LoVo (cell line): Measurements from ENCODE around the gene LRRC4C.

Source experiments
- DNase-seq: peaks from one replicate; pipeline ENCODE4 v3.0.0-alpha.2; 2016; ENCODE audit warnings: low spot score

LRRC4C gene

DNA sequence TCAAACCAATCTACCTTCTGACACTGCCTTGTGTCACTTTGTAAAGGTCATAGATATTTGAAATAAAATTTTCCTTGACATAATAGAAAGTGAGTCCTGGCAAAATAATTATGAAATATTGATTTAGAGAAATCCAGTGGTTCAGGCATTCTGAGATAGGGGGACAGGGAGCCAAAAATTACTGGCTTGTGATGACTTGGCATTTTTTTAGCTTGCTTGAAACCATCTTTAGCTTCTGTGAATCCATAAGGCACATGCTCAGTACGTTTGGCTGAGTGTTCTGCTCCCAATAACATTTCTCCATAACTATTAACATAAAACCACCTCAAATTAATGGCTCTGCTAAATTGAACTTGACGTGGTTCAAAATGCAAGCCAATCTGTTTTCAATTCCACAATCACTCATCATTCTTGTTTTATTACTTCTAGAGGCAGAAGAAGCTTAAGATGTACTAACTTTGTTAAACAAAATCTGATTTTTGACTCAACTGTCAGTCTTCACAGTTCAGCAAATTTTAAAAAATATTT is 209.0 kb downstream of the LRRC4C start:
- no peak for DNase-seq

- no peak for DNase-seq
These were observed 211.8 kb downstream of the LRRC4C start for GRCh38 chr11:41247621-41248020.

- DNase-seq: no peak
These were observed 213.1 kb downstream of the LRRC4C start for GRCh38 chr11:41246399-41246745.

GRCh38 chr11:41245704-41246398 is 213.6 kb downstream of the LRRC4C start:
- DNase-seq: no peak

DNA sequence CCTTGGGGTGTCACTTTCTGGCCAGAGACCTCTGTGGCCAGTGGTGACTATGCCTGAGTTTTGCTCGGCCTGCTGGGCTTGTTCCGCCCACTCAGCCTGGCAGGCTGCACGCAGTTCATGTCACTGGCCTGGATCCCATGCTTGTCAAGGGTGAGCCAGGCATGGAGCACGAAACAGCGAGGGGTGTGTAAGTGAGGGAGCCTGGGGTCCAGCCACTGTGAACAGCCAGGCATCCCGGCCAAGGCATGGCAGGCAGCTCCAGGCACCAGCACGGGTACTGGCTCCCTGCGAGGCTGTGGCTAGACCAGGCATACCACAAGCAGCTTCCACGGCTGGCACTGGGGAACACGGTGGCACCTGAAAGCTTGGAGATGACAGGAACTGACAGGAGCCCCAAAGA is 214.3 kb downstream of the LRRC4C start:
- DNase-seq: no peak

- no peak for DNase-seq
These were observed 222.1 kb downstream of the LRRC4C start for GRCh38 chr11:41237382-41237781.

DNA sequence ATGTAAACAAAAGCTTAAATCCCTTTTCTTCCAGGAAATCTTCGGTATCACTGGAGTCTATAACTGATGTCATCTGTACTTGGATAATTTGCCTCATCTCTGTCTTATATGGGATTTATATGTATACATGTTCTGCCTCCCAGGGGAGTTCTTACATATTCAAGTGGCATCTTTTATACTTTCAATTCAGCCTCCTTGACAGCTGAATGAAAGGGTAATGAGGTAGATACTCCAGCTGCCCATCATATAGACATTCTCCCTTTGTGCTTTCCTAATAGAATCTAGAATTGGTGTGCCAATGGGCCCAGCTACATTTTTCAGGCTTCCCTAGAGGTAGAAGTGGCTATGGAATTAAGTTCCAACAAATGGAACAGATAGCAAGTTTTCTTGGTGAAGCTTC is 223.8 kb downstream of the LRRC4C start:
- DNase-seq: no peak

- DNase-seq: no peak
These were observed 233.4 kb downstream of the LRRC4C start for GRCh38 chr11:41225856-41226633.

- DNase-seq: no peak
These were observed 237.2 kb downstream of the LRRC4C start for GRCh38 chr11:41222236-41222635.

GRCh38 chr11:41206388-41206787 is 253.1 kb downstream of the LRRC4C start:
- no peak for DNase-seq

DNA sequence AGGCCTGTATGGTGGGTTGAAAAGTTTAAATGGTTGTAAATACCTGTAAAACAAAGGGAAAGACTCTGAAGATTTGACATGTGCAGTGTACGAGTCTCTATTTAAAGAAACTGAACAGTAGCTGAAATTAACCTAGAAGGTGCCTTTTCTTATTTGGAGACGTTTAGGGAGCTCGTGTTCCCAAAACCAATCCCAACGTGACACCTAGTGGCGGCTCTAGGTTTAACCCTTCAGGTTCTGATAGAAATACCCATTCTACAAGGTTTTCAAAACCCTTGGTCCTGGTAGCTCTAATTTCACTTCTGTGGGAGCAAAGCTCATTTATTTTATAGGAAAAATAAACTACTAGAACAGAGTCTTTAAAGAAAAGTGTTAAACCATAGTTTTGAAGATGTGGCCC is 258.3 kb downstream of the LRRC4C start:
- peak; percentile 41 for DNase-seq

GRCh38 chr11:41190437-41191082 is 268.9 kb downstream of the LRRC4C start:
- no peak for DNase-seq

- no peak for DNase-seq
These were observed 269.6 kb downstream of the LRRC4C start for GRCh38 chr11:41189701-41190436.

DNA sequence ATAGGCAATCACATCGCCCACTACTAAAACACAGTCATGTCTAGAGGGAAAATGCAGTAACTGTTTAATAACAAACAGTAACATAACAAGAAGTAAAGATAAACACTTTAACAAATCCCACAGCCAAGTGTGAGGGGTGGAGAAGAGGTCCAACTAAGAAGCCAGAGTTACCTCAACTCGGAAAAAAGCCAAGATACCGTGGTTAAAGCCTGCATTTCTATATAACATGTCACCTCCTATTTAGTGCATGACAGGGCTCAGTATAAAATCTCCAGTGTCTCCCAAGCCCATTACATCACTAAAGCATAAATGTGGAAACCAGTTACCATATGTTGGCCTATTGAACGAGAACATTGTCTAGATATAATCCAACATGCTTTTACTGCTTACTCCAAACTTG is 281.7 kb downstream of the LRRC4C start:
- DNase-seq: no peak

GRCh38 chr11:41175304-41175972 is 284.0 kb downstream of the LRRC4C start:
- no peak for DNase-seq

DNA sequence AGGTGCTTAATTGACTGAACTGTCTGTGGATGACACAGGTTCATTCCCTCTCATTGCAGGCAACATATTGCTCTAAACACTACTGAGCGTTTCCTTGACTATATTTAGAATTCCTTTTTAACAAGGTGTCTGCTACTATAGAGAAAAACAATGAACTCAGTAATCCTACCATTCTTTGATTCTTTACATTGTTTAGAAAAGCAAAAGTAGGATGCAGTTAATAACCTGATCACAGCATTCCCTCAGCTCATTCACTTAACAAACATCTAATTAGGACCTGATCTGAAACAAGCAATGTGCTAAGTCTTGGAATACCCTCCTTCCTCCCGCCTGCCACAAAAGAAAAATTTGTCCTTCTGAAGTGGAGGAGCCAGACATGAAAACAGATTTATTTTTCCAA is 313.1 kb downstream of the LRRC4C start:
- no peak for DNase-seq

DNA sequence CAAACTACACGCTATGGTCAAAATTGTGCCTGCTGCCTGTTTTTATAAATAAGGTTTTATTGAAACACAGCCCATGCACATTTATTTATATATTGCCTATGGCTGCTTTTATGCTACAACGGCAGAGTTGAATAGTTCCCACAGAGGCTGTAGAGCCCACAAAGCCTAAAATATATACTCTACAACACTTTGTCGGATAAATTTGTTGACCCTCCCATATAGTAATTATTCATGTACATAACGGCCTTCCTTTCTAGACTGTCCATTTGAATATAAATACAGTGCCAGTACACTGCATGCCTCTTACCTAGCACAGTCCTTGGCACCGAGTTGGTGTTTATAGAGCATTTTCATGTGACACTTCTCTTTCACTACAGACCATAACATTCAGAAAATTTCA is 314.0 kb downstream of the LRRC4C start:
- no peak for DNase-seq

- no peak for DNase-seq
These were observed 324.5 kb downstream of the LRRC4C start for GRCh38 chr11:41134971-41135370.

DNA sequence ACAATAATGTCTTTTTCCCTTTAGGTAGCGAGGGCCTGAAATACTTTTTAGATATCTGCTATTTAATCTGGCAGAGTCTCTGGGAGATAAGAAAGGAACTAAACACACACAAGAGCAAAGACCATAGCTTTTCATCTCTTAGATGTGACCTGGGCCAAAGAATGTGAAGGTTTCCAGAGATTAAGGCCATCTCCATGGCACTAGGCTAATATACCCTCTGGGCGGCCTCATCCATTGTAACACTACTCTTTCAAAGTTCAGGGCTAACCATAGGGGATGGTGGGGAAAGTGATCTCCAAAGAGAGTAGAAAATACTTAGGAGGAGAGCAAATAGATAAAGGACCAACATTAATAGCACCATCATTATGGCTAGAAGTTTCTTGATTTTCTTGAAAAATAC is 326.4 kb downstream of the LRRC4C start:
- no peak for DNase-seq

DNA sequence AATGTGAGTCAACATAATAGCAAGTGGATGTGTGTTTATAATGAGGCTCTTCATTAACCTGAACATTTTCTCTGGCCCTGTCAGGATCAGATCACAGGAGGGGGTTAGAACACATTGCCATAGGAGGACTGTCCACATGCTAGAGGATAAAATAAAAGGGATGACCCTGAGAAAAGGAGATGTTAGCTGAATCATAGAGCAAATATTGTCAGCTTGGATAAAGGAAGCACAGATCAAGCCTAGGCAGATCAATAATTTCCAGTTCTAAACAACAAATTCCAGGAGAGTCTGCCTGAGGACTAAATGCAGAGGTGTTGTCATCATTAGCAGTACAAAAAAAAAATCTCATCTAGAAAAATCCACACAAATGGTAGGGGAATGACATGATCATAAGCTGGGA is 337.9 kb downstream of the LRRC4C start:
- no peak for DNase-seq

GRCh38 chr11:41119484-41119883 is 340.0 kb downstream of the LRRC4C start:
- DNase-seq: no peak

- DNase-seq: no peak
These were observed 340.9 kb downstream of the LRRC4C start for GRCh38 chr11:41118521-41118920.
